DND-41 (cell line): Measurements from ENCODE around the gene SMIM5.

Experiments
- CTCF ChIP-seq: IDR thresholded peaks from 2 replicates; pipeline ENCODE4 v1.5.1; 2012; ENCODE audit warnings: borderline replicate concordance, low read length, moderate library complexity, mild to moderate bottlenecking; ENCODE audit not compliant: poor library complexity, severe bottlenecking; ENCODE audit errors: extremely low read depth
- EZH2 ChIP-seq: IDR thresholded peaks from 3 replicates; pipeline ENCODE4 v1.6.1; 2012; ENCODE audit warnings: borderline replicate concordance, low read depth, mild to moderate bottlenecking, moderate library complexity, low read length, inconsistent platforms; ENCODE audit not compliant: severe bottlenecking

- TF ChIP-seq CTCF = no peak
- no peak for TF ChIP-seq EZH2
Measured at GRCh38 chr17:75596320-75597087, 36.7 kb upstream of the SMIM5 start.
